PC-9 (cell line): ENCODE data around the gene ADIPOR1.

ENCODE experiments used
- EZH2 ChIP-seq: fragments of 200-600 bp; sonication (generic); IDR thresholded peaks from 2 replicates; pipeline ENCODE4 v1.8.0; 2017; ENCODE audit warnings: antibody characterized with exemption, low read depth
- TF ChIP-seq, protein P1 (sequence below): fragments of 200-600 bp; sonication (generic); conservative IDR thresholded peaks from 2 replicates; pipeline ENCODE4 v1.6.1; 2017; ENCODE audit warnings: mixed run types, antibody characterized with exemption, mild to moderate bottlenecking, moderate library complexity

DNA sequence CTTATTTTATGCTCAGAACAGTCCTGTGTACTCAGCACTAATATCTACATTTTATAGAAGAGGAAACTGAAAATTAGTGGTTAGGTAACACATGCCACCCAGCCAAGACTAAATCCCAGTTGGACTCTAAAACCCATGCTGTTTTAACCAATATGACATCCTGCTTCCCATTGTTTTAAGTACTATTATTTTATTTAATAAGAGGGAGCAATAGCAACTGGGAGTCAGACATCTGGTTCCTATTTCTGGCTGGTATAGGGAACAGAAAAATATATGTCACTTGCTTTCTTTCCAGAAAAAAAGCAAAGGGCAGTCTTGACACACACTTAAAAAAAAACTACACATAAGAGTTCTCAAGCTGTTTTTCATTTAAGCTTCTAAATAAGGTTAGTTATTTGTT lies 43.0 kb downstream of the ADIPOR1 start:
- TF ChIP-seq, protein P1, sequence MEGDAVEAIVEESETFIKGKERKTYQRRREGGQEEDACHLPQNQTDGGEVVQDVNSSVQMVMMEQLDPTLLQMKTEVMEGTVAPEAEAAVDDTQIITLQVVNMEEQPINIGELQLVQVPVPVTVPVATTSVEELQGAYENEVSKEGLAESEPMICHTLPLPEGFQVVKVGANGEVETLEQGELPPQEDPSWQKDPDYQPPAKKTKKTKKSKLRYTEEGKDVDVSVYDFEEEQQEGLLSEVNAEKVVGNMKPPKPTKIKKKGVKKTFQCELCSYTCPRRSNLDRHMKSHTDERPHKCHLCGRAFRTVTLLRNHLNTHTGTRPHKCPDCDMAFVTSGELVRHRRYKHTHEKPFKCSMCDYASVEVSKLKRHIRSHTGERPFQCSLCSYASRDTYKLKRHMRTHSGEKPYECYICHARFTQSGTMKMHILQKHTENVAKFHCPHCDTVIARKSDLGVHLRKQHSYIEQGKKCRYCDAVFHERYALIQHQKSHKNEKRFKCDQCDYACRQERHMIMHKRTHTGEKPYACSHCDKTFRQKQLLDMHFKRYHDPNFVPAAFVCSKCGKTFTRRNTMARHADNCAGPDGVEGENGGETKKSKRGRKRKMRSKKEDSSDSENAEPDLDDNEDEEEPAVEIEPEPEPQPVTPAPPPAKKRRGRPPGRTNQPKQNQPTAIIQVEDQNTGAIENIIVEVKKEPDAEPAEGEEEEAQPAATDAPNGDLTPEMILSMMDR = no peak
- no peak for TF ChIP-seq EZH2
